Spleen (tissue), 7 donors: ENCODE data around the gene LRMDA.

Experiments used
- POLR2AphosphoS5 ChIP-seq, 3 donors: sonication (generic); formaldehyde crosslinking; IDR thresholded peaks; one replicate each; pipeline ENCODE4 v1.5.1; 2017; ENCODE audit warnings: antibody characterized with exemption in 3 of 3
- TF ChIP-seq, protein P1 (sequence below), 11 experiments: fragments of 200-600 bp in 7 of 11; fragments of 450-650 bp in 4 of 11; sonication (generic) in 4 of 11; IDR thresholded peaks in 8 of 11; conservative IDR thresholded peaks in 3 of 11; 1 replicate in 7 of 11; 2 replicates in 4 of 11; pipeline versions ENCODE4 v1.4.0 to v1.8.0; 2016 to 2021; ENCODE audit warnings: antibody characterized with exemption in 11 of 11, inconsistent platforms in 4 of 11, mild to moderate bottlenecking in 1 of 11
- donor health status: DM: no; HTN: no; CAD: no; lungs with moderate emphysema.
- donor health status: DM: no; HTN: no; CAD: no.
- donor health status: DM: no; HTN: no; CAD: no.

DNA sequence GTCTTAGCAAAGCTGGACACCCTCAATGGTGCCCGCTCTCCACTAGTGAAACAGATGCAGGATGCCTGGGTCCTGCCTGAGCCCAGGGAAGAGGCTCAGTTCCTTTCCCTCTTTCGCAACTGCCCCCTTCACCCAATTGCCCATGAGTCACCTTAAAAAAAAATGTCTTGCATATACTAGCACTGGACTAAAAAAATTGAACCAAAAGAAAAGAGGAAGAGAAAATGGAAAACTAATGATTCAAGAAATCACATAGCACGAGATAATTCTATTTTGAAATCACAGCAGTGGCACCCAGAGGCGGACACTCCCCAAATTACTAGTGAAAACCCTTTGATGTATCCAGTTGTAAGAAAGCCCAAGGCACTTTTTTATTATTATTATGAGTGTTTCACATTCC is 972.5 kb downstream of the LRMDA start:
- no peak for TF ChIP-seq POLR2AphosphoS5 (IDR thresholded peaks at IDR 0.05)
- TF ChIP-seq, protein P1, sequence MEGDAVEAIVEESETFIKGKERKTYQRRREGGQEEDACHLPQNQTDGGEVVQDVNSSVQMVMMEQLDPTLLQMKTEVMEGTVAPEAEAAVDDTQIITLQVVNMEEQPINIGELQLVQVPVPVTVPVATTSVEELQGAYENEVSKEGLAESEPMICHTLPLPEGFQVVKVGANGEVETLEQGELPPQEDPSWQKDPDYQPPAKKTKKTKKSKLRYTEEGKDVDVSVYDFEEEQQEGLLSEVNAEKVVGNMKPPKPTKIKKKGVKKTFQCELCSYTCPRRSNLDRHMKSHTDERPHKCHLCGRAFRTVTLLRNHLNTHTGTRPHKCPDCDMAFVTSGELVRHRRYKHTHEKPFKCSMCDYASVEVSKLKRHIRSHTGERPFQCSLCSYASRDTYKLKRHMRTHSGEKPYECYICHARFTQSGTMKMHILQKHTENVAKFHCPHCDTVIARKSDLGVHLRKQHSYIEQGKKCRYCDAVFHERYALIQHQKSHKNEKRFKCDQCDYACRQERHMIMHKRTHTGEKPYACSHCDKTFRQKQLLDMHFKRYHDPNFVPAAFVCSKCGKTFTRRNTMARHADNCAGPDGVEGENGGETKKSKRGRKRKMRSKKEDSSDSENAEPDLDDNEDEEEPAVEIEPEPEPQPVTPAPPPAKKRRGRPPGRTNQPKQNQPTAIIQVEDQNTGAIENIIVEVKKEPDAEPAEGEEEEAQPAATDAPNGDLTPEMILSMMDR (IDR thresholded peaks at IDR 0.05 in 8 of 11, conservative IDR thresholded peaks at IDR 0.05 in 3 of 11): no peak
